Measurements from ENCODE around the gene STAT4. TPM values are rescaled to one million over a fixed set of nuclear protein-coding genes. Genes with fewer than 3 reads are reported as not detected.

The STAT4 gene
- total RNA-seq, 1 donor from 2014 or later, result 89.9 TPM

- intact Hi-C loops (cut with micrococcal nuclease), result loop anchor here (1.0 to 2.0 kb wide), 3 partner anchors 22 to 368 kb away; no protein-coding TSS in a partner anchor
Observed at GRCh38 chr2:191148791-191149190, 2.0 kb downstream of the STAT4 start.

DNA sequence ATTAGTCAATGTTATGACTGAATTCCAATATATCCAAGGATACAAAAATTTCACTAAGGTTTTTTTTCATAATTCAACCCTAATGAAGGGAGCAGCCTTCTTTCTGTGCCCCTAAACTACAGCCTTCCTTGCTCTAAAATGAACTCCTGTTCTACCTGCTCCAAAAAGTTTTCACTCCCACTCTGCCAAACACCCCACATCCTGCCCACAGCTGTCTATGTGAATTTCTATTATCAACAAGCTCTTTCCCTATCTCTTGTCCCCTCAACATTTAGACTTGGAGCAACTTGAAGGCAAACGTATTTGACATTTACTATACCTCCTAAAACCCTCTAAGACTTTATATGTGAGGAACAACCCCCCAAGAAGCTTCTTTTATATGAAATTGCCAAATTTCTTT is 2.5 kb downstream of the STAT4 start:
- intact Hi-C loops (cut with micrococcal nuclease), result loop anchor here (1.0 to 2.0 kb wide), 2 partner anchors 34 to 367 kb away; no protein-coding TSS in a partner anchor

DNA sequence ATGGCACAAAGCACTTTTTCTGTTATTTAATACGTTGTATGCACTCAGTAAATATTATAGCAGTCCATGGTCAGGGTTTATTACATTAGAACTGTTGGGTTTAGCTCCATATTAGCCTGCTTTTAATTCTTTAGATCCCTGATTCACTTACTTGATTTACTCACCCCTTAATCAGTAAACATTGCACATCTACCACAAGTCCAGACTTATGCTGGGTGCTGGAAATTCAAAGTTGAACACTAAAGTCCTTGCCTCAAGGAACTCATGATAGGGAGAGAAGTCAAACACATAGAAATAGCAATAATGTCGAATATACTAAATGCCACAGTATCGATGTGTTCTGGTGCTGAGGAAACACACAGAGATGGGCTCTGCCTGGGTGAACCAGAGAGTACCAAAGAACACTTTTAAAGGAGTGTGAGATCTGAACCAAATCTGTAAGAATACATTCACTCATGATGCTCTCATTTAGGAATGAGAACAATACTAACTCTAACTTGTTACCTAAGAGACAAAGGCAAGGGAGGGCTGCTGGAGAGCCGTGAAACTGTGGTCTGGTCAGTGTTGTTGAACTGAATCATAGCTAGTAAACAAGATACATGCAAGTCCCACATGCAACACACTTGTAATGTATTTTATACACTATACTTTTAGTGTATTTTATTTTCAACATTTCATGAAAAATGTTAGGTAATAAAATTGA is 4.9 kb downstream of the STAT4 start:
- intact Hi-C loops (cut with micrococcal nuclease), result no loop called here

GRCh38 chr2:191144217-191144616 is 6.6 kb downstream of the STAT4 start:
- intact Hi-C loops (cut with micrococcal nuclease), result no loop called here

- intact Hi-C loops (cut with micrococcal nuclease), result no loop called here
Observed at GRCh38 chr2:191143791-191144190, 7.0 kb downstream of the STAT4 start.

DNA sequence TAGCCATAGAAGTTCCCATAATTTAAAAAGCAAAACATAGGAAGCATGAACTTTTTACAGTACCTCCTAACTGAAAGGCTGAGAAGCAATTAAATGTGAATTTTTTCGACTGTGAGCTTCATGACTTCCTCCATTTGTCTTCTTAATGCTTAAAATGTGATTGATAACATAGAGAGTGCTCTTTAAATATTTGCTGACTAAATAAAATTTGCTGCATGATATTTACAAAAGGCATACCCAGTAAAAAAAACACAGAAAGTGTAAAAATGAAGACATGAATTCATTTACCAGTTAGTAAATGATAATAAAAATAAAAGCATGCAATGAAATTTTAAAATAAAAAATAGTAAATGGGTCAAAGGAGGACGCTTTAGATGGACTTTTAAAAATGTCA is 21.9 kb downstream of the STAT4 start:
- intact Hi-C loops (cut with micrococcal nuclease), result no loop called here

- intact Hi-C loops (cut with micrococcal nuclease), result no loop called here
Observed at GRCh38 chr2:191128172-191128910, 22.5 kb downstream of the STAT4 start.

DNA sequence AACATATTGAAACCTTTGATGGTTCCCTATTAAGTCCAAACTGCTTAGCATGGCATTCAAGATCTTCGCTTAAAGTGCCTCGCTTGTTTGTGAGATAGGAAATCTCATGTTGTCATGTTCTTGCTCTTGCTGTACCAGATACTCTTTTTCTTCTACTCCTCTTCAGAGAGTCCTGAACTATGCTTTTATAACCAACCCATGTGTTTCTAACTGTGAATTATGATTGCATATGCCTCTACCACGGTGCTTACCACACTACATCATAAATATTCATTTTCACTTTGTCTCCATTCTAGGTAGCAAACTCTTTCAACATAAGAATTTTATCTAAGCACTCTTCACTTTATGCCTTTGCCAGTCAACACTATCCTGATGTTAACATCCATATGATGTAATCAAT is 23.6 kb downstream of the STAT4 start:
- intact Hi-C loops (cut with micrococcal nuclease), result loop anchor here (2.0 kb wide), 1 partner anchor 66 kb away; no protein-coding TSS in a partner anchor

GRCh38 chr2:191126386-191127085 is 24.3 kb downstream of the STAT4 start:
- intact Hi-C loops (cut with micrococcal nuclease), result loop anchor here (1.0 to 2.0 kb wide), 4 partner anchors 12 to 66 kb away; no protein-coding TSS in a partner anchor

- intact Hi-C loops (cut with micrococcal nuclease), result loop anchor here (1.0 to 2.0 kb wide), 4 partner anchors 11 to 67 kb away; no protein-coding TSS in a partner anchor
Observed at GRCh38 chr2:191125646-191126045, 25.1 kb downstream of the STAT4 start.

DNA sequence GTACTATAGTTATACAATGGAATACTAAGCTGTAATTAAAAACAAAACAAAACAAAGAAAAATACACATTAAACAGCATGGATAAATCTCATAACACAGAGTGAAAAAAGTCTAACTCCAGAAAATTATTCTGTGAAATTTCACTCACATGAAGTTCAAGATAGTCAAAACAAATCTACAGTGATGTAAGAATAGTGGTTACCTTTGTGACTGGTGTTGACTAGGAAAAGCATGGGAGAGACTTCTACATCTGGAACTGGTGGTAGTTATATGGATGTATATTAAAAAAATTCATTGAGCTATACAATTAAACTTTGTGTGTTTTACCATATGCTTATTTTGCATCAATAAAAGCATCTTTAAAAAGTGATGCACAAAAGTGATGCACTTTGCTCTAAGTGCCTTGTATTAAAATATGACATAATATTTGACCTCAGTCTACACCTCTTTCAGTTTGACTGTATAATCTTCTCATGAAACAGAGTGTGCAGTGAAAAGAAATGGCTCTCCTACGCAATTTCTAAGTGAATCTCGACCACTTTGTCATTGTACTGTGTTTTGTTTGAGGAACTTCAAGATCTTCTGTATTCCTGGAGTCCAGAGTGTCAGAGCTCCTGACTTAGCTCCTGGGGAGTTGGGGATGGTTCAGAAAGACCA is 28.0 kb downstream of the STAT4 start:
- intact Hi-C loops (cut with micrococcal nuclease), result no loop called here

GRCh38 chr2:191117341-191117740 is 33.5 kb downstream of the STAT4 start:
- intact Hi-C loops (cut with micrococcal nuclease), result no loop called here

DNA sequence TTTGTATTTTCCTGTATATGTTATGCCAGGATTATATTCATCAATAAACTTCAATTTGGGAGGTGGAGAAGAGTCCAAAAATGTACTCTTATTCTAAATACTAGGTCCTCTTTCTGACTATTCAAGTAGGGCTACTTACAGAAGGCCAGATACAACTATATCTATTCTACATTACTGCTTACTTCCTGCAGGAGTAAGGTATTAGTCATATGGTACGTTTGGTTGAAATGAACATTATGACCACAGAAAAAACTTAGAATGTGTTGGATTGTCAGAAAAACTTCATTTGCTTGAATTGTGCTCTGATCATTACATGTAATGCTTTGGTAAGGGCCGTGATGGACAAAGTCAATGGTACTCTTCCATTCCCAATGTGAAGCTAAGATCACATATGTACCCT is 35.0 kb downstream of the STAT4 start:
- intact Hi-C loops (cut with micrococcal nuclease), result loop anchor here (1.0 to 2.0 kb wide), 4 partner anchors 52 to 561 kb away; no protein-coding TSS in a partner anchor

- intact Hi-C loops (cut with micrococcal nuclease), result loop anchor here (1.0 to 2.0 kb wide), 4 partner anchors 51 to 561 kb away; no protein-coding TSS in a partner anchor
Observed at GRCh38 chr2:191115391-191115790, 35.4 kb downstream of the STAT4 start.

GRCh38 chr2:191114403-191114886 is 36.3 kb downstream of the STAT4 start:
- intact Hi-C loops (cut with micrococcal nuclease), result loop anchor here (1.0 to 2.0 kb wide), 5 partner anchors 10 to 562 kb away; no protein-coding TSS in a partner anchor

GRCh38 chr2:191113761-191114160 is 37.0 kb downstream of the STAT4 start:
- intact Hi-C loops (cut with micrococcal nuclease), result loop anchor here (1.0 to 2.0 kb wide), 5 partner anchors 9 to 563 kb away; no protein-coding TSS in a partner anchor

- intact Hi-C loops (cut with micrococcal nuclease), result no loop called here
Observed at GRCh38 chr2:191112448-191112901, 38.3 kb downstream of the STAT4 start.

GRCh38 chr2:191109888-191110287 is 40.9 kb downstream of the STAT4 start:
- intact Hi-C loops (cut with micrococcal nuclease), result no loop called here

DNA sequence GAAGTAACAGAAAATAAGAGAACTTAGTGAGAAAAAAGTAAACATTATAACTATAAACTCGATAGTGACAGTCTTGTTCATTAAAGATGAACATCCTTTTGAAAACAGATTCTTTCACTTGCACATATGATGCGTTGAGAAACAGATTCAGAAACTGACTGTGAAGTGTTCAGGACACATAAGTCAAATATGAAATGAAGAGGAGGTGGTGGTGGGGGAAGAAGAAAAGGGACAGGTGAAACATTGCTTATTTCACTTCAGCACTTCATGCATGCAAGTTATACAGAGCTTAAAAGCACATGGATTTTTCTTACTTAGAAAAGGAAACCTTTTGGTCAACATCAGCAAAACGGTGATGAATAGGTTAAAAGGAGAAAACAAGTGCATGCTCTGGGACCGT is 42.5 kb downstream of the STAT4 start:
- intact Hi-C loops (cut with micrococcal nuclease), result no loop called here

GRCh38 chr2:191105082-191105481 is 45.7 kb downstream of the STAT4 start:
- intact Hi-C loops (cut with micrococcal nuclease), result no loop called here

DNA sequence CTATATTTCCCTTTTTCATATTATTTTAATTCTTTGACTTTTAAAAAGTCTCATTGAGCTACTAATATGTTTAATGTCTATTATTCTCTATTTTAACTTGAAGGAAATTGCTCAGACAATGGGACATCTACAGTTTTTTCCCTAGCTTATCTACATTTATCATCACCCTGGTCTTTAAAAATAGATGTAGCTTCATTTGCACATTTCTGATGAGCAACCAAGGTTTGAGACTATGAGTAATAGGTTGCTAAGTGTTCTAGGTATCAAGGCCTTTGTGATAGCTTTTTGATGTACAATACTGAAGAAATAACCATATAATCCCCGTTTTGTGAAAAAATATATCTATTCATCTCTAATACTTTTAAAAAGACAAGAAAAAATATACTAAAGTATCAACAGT is 47.0 kb downstream of the STAT4 start:
- intact Hi-C loops (cut with micrococcal nuclease), result loop anchor here (1.0 kb wide), 1 partner anchor 11 kb away; no protein-coding TSS in a partner anchor
